GM12892 (cell line): ENCODE data around the gene ATP2A3.

Source experiments
- POLR2A ChIP-seq: IDR thresholded peaks from 2 replicates; pipeline ENCODE4 v1.6.1; 2011; ENCODE audit warnings: low read depth, low read length, control low read depth
- POLR2AphosphoS5 ChIP-seq: IDR thresholded peaks from 2 replicates; pipeline ENCODE4 v1.6.1; 2011; ENCODE audit warnings: low read depth, low read length, control low read depth
- TAF1 ChIP-seq: IDR thresholded peaks from 2 replicates; pipeline ENCODE4 v1.6.1; 2011; ENCODE audit warnings: low read depth, mild to moderate bottlenecking, control low read depth, low read length, borderline replicate concordance

DNA sequence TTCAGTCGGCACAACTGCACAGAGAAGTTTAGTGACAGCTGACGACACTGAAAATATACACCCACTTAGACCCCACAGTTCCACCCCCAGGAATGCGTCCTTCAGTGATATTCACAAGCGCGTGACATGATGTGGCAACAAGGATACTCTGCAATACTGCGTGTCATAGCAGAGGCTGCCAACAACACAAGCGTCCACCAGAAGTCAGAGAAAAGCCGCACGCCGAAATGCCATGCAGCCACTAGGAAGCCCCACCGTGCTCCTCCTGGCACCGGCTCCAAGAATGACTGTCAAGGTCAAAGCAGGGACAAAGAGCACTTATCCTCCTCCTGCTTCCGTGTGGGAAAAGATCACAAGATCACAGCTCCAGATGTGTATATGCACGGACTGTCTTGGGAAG lies 3.5 kb downstream of the ATP2A3 start:
- TF ChIP-seq POLR2A (no peak), TAF1 (no peak), POLR2AphosphoS5 (no peak)
